Activated CD4-positive, alpha-beta T cell treated with anti-CD3 and anti-CD28 coated beads, Interleukin-10, Interleukin-2, amounts not matched to agents 100 ng/mL and 50 ng/mL, durations not matched to agents 16 hours and 8 hours (primary cell): Measurements from ENCODE around the gene TMPRSS9.
"Not testable (repeated sequence)": the region's sequence is repeated elsewhere in the genome, so short reads cannot be mapped to it uniquely, and the experiment has no call there.

Source experiments
- DNase-seq: peaks from one replicate; pipeline ENCODE4 v3.0.0-alpha.2; 2020

TMPRSS9 gene

GRCh38 chr19:2394442-2395292 lies 34.6 kb downstream of the TMPRSS9 start:
- DNase-seq = no peak

- DNase-seq = not testable (repeated sequence)
These were observed 35.3 kb downstream of the TMPRSS9 start for GRCh38 chr19:2395293-2395829.

- not testable (repeated sequence) for DNase-seq
These were observed 37.1 kb downstream of the TMPRSS9 start for GRCh38 chr19:2397173-2397572.

GRCh38 chr19:2398735-2399305 lies 38.8 kb downstream of the TMPRSS9 start:
- no peak for DNase-seq

- DNase-seq = no peak
These were observed 39.5 kb downstream of the TMPRSS9 start for GRCh38 chr19:2399582-2399981.

- DNase-seq = no peak
These were observed 48.2 kb downstream of the TMPRSS9 start for GRCh38 chr19:2408247-2408646.

- DNase-seq = no peak
These were observed 49.4 kb downstream of the TMPRSS9 start for GRCh38 chr19:2409352-2409912.

- DNase-seq = no peak
These were observed 50.0 kb downstream of the TMPRSS9 start for GRCh38 chr19:2410023-2410422.

- DNase-seq = no peak
These were observed 51.6 kb downstream of the TMPRSS9 start for GRCh38 chr19:2411709-2412108.

GRCh38 chr19:2412449-2412848 lies 52.4 kb downstream of the TMPRSS9 start:
- no peak for DNase-seq

- DNase-seq = no peak
These were observed 53.1 kb downstream of the TMPRSS9 start for GRCh38 chr19:2413159-2413558.

GRCh38 chr19:2413629-2414028 lies 53.6 kb downstream of the TMPRSS9 start:
- DNase-seq = no peak

GRCh38 chr19:2415281-2415972 lies 55.4 kb downstream of the TMPRSS9 start:
- no peak for DNase-seq

- DNase-seq = no peak
These were observed 55.9 kb downstream of the TMPRSS9 start for GRCh38 chr19:2415973-2416319.

- DNase-seq = no peak
These were observed 56.4 kb downstream of the TMPRSS9 start for GRCh38 chr19:2416321-2417097.

- not testable (repeated sequence) for DNase-seq
These were observed 57.4 kb downstream of the TMPRSS9 start for GRCh38 chr19:2417436-2417835.

- no peak for DNase-seq
These were observed 57.9 kb downstream of the TMPRSS9 start for GRCh38 chr19:2417881-2418406.

- DNase-seq = no peak
These were observed 59.7 kb downstream of the TMPRSS9 start for GRCh38 chr19:2419754-2420153.

GRCh38 chr19:2420490-2420889 lies 60.4 kb downstream of the TMPRSS9 start:
- DNase-seq = no peak

- no peak for DNase-seq
These were observed 61.7 kb downstream of the TMPRSS9 start for GRCh38 chr19:2421581-2422306.

- DNase-seq = no peak
These were observed 63.2 kb downstream of the TMPRSS9 start for GRCh38 chr19:2423071-2423914.
